Neural progenitor cell (in vitro differentiated cells): ENCODE measurements around the gene SLF2. TPM values are rescaled to one million over a fixed set of nuclear protein-coding genes. Genes with fewer than 3 reads are reported as not detected.

Experiments used
- DNase-seq: peaks from one replicate; pipeline ENCODE4 v3.0.0-alpha.2; 2016; ENCODE audit warnings: low spot score
- H2AFZ ChIP-seq: fragments of 200-600 bp; sonication (generic); replicated peaks from 2 replicates; pipeline ENCODE4 v1.6.1; 2016; ENCODE audit warnings: antibody characterized with exemption
- H3F3A ChIP-seq: fragments of 200-600 bp; sonication (generic); 2 replicates; pipeline ENCODE4 v1.6.1; 2016; ENCODE audit warnings: antibody characterized with exemption, low read depth
- H3K27ac ChIP-seq: fragments of 200-600 bp; sonication (generic); 2 replicates; pipeline ENCODE4 v1.5.1; 2016; ENCODE audit warnings: mild to moderate bottlenecking
- H3K27me3 ChIP-seq: fragments of 200-600 bp; sonication (generic); 2 replicates; pipeline ENCODE4 v1.6.1; 2016; ENCODE audit warnings: mild to moderate bottlenecking, moderate library complexity
- H3K36me3 ChIP-seq: fragments of 200-600 bp; sonication (generic); 2 replicates; pipeline ENCODE4 v1.5.1; 2016
- H3K4me1 ChIP-seq: fragments of 200-600 bp; sonication (generic); 2 replicates; pipeline ENCODE4 v1.6.1; 2016; ENCODE audit warnings: mixed run types
- H3K4me2 ChIP-seq: fragments of 200-600 bp; sonication (generic); 2 replicates; pipeline ENCODE4 v1.6.1; 2016
- H3K4me3 ChIP-seq: fragments of 200-600 bp; sonication (generic); 2 replicates; pipeline ENCODE4 v1.5.1; 2016
- H3K79me2 ChIP-seq: fragments of 200-600 bp; sonication (generic); 2 replicates; pipeline ENCODE4 v1.6.1; 2016; ENCODE audit warnings: low read depth
- H3K9ac ChIP-seq: fragments of 200-600 bp; sonication (generic); 2 replicates; pipeline ENCODE4 v1.6.1; 2016
- H3K9me3 ChIP-seq: fragments of 200-600 bp; sonication (generic); 2 replicates; pipeline ENCODE4 v1.5.1; 2016; ENCODE audit warnings: low read depth
- H4K20me1 ChIP-seq: fragments of 200-600 bp; sonication (generic); 2 replicates; pipeline ENCODE4 v1.6.1; 2016; ENCODE audit warnings: low read depth
- H3K27ac Mint-ChIP-seq: 3 replicates; pipeline ENCODE4 v1.8.0; 2021; ENCODE audit warnings: mixed read lengths
- H3K27me3 Mint-ChIP-seq: 2 replicates; pipeline ENCODE4 v1.8.0; 2022; ENCODE audit warnings: low read depth, mild to moderate bottlenecking, inconsistent platforms, moderate library complexity, mixed read lengths; ENCODE audit not compliant: insufficient read depth
- H3K36me3 Mint-ChIP-seq: 3 replicates; pipeline ENCODE4 v1.8.0; 2021; ENCODE audit warnings: mixed read lengths
- H3K4me1 Mint-ChIP-seq: 3 replicates; pipeline ENCODE4 v1.8.0; 2021; ENCODE audit warnings: mixed read lengths
- H3K4me3 Mint-ChIP-seq: 3 replicates; pipeline ENCODE4 v1.8.0; 2021; ENCODE audit warnings: mild to moderate bottlenecking, moderate library complexity, mixed read lengths
- H3K9me3 Mint-ChIP-seq: 3 replicates; pipeline ENCODE4 v1.8.0; 2020; ENCODE audit warnings: mixed read lengths
- CTCF ChIP-seq: fragments of 200-600 bp; sonication (generic); IDR thresholded peaks from 2 replicates; pipeline ENCODE4 v1.5.1; 2017; ENCODE audit warnings: antibody characterized with exemption, mild to moderate bottlenecking
- EZH2 ChIP-seq: fragments of 200-600 bp; sonication (generic); IDR thresholded peaks from 2 replicates; pipeline ENCODE4 v1.6.1; 2017; ENCODE audit warnings: antibody characterized with exemption, mild to moderate bottlenecking, moderate library complexity
- EZH2phosphoT487 ChIP-seq: fragments of 200-600 bp; sonication (generic); IDR thresholded peaks from 2 replicates; pipeline ENCODE4 v1.6.1; 2017; ENCODE audit warnings: antibody characterized with exemption
- microRNA counts: library from miRNA; unstranded; fragments of <30 nt; microRNA quantifications from one replicate; lab custom pipeline; 2016
- microRNA-seq: library from miRNA; unstranded; fragments of <30 nt; microRNA quantifications from one replicate; pipeline ENCODE4, GENCODE V29; 2016
- small RNA-seq: library from RNA; depleted of rRNA; stranded (forward); fragments of <200 nt; gene quantifications from one replicate; pipeline ENCODE3, GENCODE V24; 2015
- total RNA-seq: library from RNA; depleted of rRNA; stranded (reverse); fragments of >200 nt; gene quantifications from 2 replicates; pipeline ENCODE4 v1.2.3, GENCODE V29; 2015; ENCODE audit warnings: low replicate concordance

SLF2 gene
- total RNA-seq, 1 donor from 2014 or later = 19.5 TPM

GRCh38 chr10:101012525-101013364 is 100.0 kb downstream of the SLF2 start:
- H3K36me3 Mint-ChIP-seq = no peaks in the 10 kb centered on the region
- no peak overlapping the region for H3K27ac Mint-ChIP-seq
- Histone ChIP-seq H3K9me3 (no peaks in the 10 kb centered on the region), H3K27ac (no peak overlapping the region), H3K79me2 (no peaks in the 10 kb centered on the region), H3K36me3 (no peaks in the 10 kb centered on the region), H3K4me2 (no peak overlapping the region), H3K4me1 (peaks cover 18% of the 10 kb centered on the region), H3F3A (peaks cover 11% of the 10 kb centered on the region), H2AFZ (no peak overlapping the region), H3K9ac (no peak overlapping the region), H4K20me1 (no peaks in the 10 kb centered on the region), H3K27me3 (peaks cover 35% of the 10 kb centered on the region), H3K4me3 (no peak overlapping the region)
- TF ChIP-seq CTCF (peak; percentile 86), EZH2 (no peak)
- peaks cover 27% of the 10 kb centered on the region for H3K27me3 Mint-ChIP-seq
- no peaks in the 10 kb centered on the region for H3K9me3 Mint-ChIP-seq
- H3K4me3 Mint-ChIP-seq = peak overlapping the region; percentile 8
- H3K4me1 Mint-ChIP-seq = peaks cover 38% of the 10 kb centered on the region
- DNase-seq = peak; percentile 92

- H3K4me1 Mint-ChIP-seq = peaks cover 39% of the 10 kb centered on the region
- H3K9ac ChIP-seq = no peak overlapping the region
Observed at GRCh38 chr10:101013365-101013825, 100.6 kb downstream of the SLF2 start.

GRCh38 chr10:101014230-101014884 is 101.6 kb downstream of the SLF2 start:
- H3K4me3 ChIP-seq = no peak overlapping the region
- peaks cover 16% of the 10 kb centered on the region for H3K4me1 ChIP-seq
- H3K9ac ChIP-seq = no peak overlapping the region
- H3K27me3 Mint-ChIP-seq = peaks cover 27% of the 10 kb centered on the region
- H3F3A ChIP-seq = peaks cover 20% of the 10 kb centered on the region
- no peaks in the 10 kb centered on the region for H3K36me3 Mint-ChIP-seq
- H3K27me3 ChIP-seq = peaks cover 51% of the 10 kb centered on the region
- no peak overlapping the region for H2AFZ ChIP-seq
- no peak for TF ChIP-seq EZH2
- TF ChIP-seq CTCF = peak; percentile 84
- no peak for TF ChIP-seq EZH2phosphoT487
- no peaks in the 10 kb centered on the region for H3K9me3 Mint-ChIP-seq
- no peaks in the 10 kb centered on the region for H3K9me3 ChIP-seq
- no peaks in the 10 kb centered on the region for H4K20me1 ChIP-seq
- H3K27ac ChIP-seq = no peak overlapping the region
- peak overlapping the region; percentile 49 for H3K4me3 Mint-ChIP-seq
- peak; percentile 77 for DNase-seq
- no peak overlapping the region for H3K4me2 ChIP-seq
- H3K36me3 ChIP-seq = no peaks in the 10 kb centered on the region
- no peaks in the 10 kb centered on the region for H3K79me2 ChIP-seq
- peaks cover 40% of the 10 kb centered on the region for H3K4me1 Mint-ChIP-seq
- peak overlapping the region; percentile 76 for H3K27ac Mint-ChIP-seq

More at GRCh38 chr10:101013365-101013825, 100.6 kb downstream of the SLF2 start:
- Mint-ChIP-seq H3K27ac (no peak overlapping the region), H3K9me3 (no peaks in the 10 kb centered on the region), H3K27me3 (peaks cover 25% of the 10 kb centered on the region), H3K4me3 (peak overlapping the region; percentile 8), H3K36me3 (no peaks in the 10 kb centered on the region)
- H3K4me1 ChIP-seq = peaks cover 19% of the 10 kb centered on the region
- no peak overlapping the region for H3K4me3 ChIP-seq
- peaks cover 17% of the 10 kb centered on the region for H3F3A ChIP-seq
- no peaks in the 10 kb centered on the region for H3K79me2 ChIP-seq
- H3K27ac ChIP-seq = no peak overlapping the region
- no peaks in the 10 kb centered on the region for H4K20me1 ChIP-seq
- no peak for TF ChIP-seq CTCF
- TF ChIP-seq EZH2 = no peak
- H3K9me3 ChIP-seq = no peaks in the 10 kb centered on the region
- no peak overlapping the region for H3K4me2 ChIP-seq
- peaks cover 41% of the 10 kb centered on the region for H3K27me3 ChIP-seq
- H3K36me3 ChIP-seq = no peaks in the 10 kb centered on the region
- H2AFZ ChIP-seq = no peak overlapping the region
- no peak for DNase-seq

MicroRNAs encoded within 50 kb of the gene (microRNA counts, 767-probe panel; counts per million panel counts)
- 460 counts per million, percentile 90 among the panel's probes with 10 or more counts for microRNA hsa-miR-608 (lab: Ali Mortazavi, UCI)

Small RNAs within 50 kb of the gene (microRNA-seq; reads per million reads assigned to microRNA genes)
- not detected for gene MIR608

Small RNAs within 50 kb of the gene (small RNA-seq; reads per million reads assigned to genes)
- gene MIR608 (not detected), gene RF00019 (not detected)

Other genes starting within 250 kb of the SLF2 start
- 0.06 and 0.34 TPM in 2 replicates for gene PAX2, start 167.4 kb upstream of the SLF2 start, total RNA-seq
- gene SEMA4G, start 56.5 kb downstream of the SLF2 start, total RNA-seq = 2.3 and 5.4 TPM in 2 replicates
- 24.5 and 55.8 TPM in 2 replicates for gene MRPL43, start 74.5 kb downstream of the SLF2 start, total RNA-seq
- gene TWNK, start 74.6 kb downstream of the SLF2 start, total RNA-seq = 6.4 and 7.1 TPM in 2 replicates
- gene LZTS2, start 86.8 kb downstream of the SLF2 start, total RNA-seq = 34.7 and 111 TPM in 2 replicates
- gene PDZD7, start 118.2 kb downstream of the SLF2 start, total RNA-seq = 0.25 TPM in 1 of 2 replicates, not detected in the other
- gene SFXN3, start 118.3 kb downstream of the SLF2 start, total RNA-seq = 0.09 TPM in 1 of 2 replicates, not detected in the other
- gene KAZALD1, start 149.0 kb downstream of the SLF2 start, total RNA-seq = 0.77 and 1.8 TPM in 2 replicates
- gene TLX1, start 218.3 kb downstream of the SLF2 start, total RNA-seq = not detected in 2 replicates